H1 (cell line): ENCODE data around the gene SPTBN4. TPM values are rescaled to one million over a fixed set of nuclear protein-coding genes. Genes with fewer than 3 reads are reported as not detected.

ENCODE experiments used
- CTCF ChIA-PET: fragments of 300-600 bp; sonication (Branson Sonifier 250); formaldehyde crosslinking; loops from one replicate; lab custom pipeline; 2021; ENCODE audit not compliant: partially characterized antibody; lab: Charles Lee
- POLR2A ChIA-PET: fragments of 300-600 bp; sonication (Branson Sonifier 250); formaldehyde crosslinking; loops from one replicate; lab custom pipeline; 2021; ENCODE audit warnings: inconsistent platforms; ENCODE audit not compliant: partially characterized antibody; lab: Charles Lee
- DNase-seq, 2 experiments: peaks; one replicate each; pipeline versions ENCODE4 v3.0.0 to v3.0.0-alpha.2; 2010 to 2022; ENCODE audit warnings: low spot score in 2 of 2, low read depth in 1 of 2, mixed read lengths in 1 of 2
- FAIRE-seq: peaks from 2 replicates; lab custom pipeline; 2011; peaks lifted over from hg19 to GRCh38; lab: Jason Lieb, UNC
- H2AFZ ChIP-seq: 2 replicates; pipeline ENCODE4 v1.8.1; 2012; ENCODE audit warnings: low read length, inconsistent platforms
- H2AK5ac ChIP-seq: 2 replicates; pipeline ENCODE4 v1.6.1; 2013; ENCODE audit warnings: low read depth, low read length
- H2BK120ac ChIP-seq: replicated peaks from 2 replicates; pipeline ENCODE3; 2013; ENCODE audit warnings: low read depth, low read length, inconsistent platforms
- H2BK12ac ChIP-seq: 2 replicates; pipeline ENCODE4 v1.6.1; 2013; ENCODE audit warnings: low read depth, low read length
- H2BK15ac ChIP-seq: 2 replicates; pipeline ENCODE4 v1.6.1; 2013; ENCODE audit warnings: low read length
- H2BK20ac ChIP-seq: 2 replicates; pipeline ENCODE4 v1.6.1; 2013; ENCODE audit warnings: low read length
- H2BK5ac ChIP-seq: 2 replicates; pipeline ENCODE4 v1.6.1; 2013; ENCODE audit warnings: low read depth, low read length
- H3K14ac ChIP-seq: 2 replicates; pipeline ENCODE4 v1.6.1; 2013; ENCODE audit warnings: inconsistent platforms; ENCODE audit not compliant: insufficient read length
- H3K18ac ChIP-seq: 2 replicates; pipeline ENCODE4 v1.6.1; 2013; ENCODE audit warnings: low read length; ENCODE audit errors: extremely low read depth
- H3K23ac ChIP-seq: 2 replicates; pipeline ENCODE4 v1.6.1; 2013; ENCODE audit warnings: inconsistent platforms; ENCODE audit not compliant: insufficient read length
- H3K23me2 ChIP-seq: 2 replicates; pipeline ENCODE4 v1.6.1; 2013; ENCODE audit warnings: low read depth, low read length
- H3K27ac ChIP-seq: 2 replicates; pipeline ENCODE4 v1.6.1; 2011; ENCODE audit warnings: low read depth, low read length, inconsistent platforms
- H3K27me3 ChIP-seq, 4 experiments: replicated peaks in 1 of 4; 1 replicate in 1 of 4; 2 replicates in 3 of 4; pipeline versions ENCODE4 v1.6.1 to v1.8.1; 2011 to 2013; ENCODE audit warnings: low read length in 3 of 4, mild to moderate bottlenecking in 3 of 4, inconsistent platforms in 2 of 4, mixed read lengths in 2 of 4, moderate library complexity in 1 of 4; ENCODE audit not compliant: control insufficient read depth in 3 of 4, insufficient read depth in 3 of 4; ENCODE audit errors: extremely low read depth in 1 of 4
- H3K36me3 ChIP-seq, 4 experiments: 2 replicates each; pipeline versions ENCODE4 v1.6.1 to v1.8.1; 2011 to 2013; ENCODE audit warnings: mild to moderate bottlenecking in 4 of 4, low read length in 3 of 4, moderate library complexity in 2 of 4, control low read depth in 1 of 4, inconsistent platforms in 1 of 4; ENCODE audit not compliant: insufficient read depth in 4 of 4, control insufficient read depth in 2 of 4
- H3K4ac ChIP-seq: replicated peaks from 2 replicates; pipeline ENCODE3; 2013; ENCODE audit warnings: low read length, low read depth, mixed read lengths, inconsistent platforms; ENCODE audit not compliant: insufficient read length
- H3K4me1 ChIP-seq, 4 experiments: replicated peaks in 1 of 4; 1 replicate in 1 of 4; 2 replicates in 3 of 4; pipeline versions ENCODE4 v1.6.1 to v1.8.1; 2011 to 2013; ENCODE audit warnings: low read length in 3 of 4, inconsistent platforms in 2 of 4, mixed read lengths in 1 of 4; ENCODE audit not compliant: insufficient read depth in 4 of 4, control insufficient read depth in 3 of 4
- H3K4me2 ChIP-seq, 2 experiments: 2 replicates each; pipeline versions ENCODE4 v1.6.1 to v1.8.1; 2011 to 2013; ENCODE audit warnings: low read depth in 2 of 2, low read length in 2 of 2, control low read depth in 1 of 2, inconsistent platforms in 1 of 2, mild to moderate bottlenecking in 1 of 2; ENCODE audit not compliant: insufficient read depth in 1 of 2
- H3K4me3 ChIP-seq, 4 experiments: fragments of 200-600, 300-600 bp in 1 of 4; sonication (generic), shearing (Covaris generic), sonication (Bioruptor Twin) in 1 of 4; 2 replicates each; pipeline versions ENCODE4 v1.5.1 to v1.8.1; 2011 to 2016; ENCODE audit warnings: low read length in 4 of 4, low read depth in 3 of 4, control low read depth in 2 of 4, inconsistent platforms in 2 of 4, mild to moderate bottlenecking in 2 of 4, mixed read lengths in 1 of 4, moderate library complexity in 1 of 4; ENCODE audit not compliant: insufficient read depth in 2 of 4; ENCODE audit errors: extremely low read depth in 1 of 4
- H3K56ac ChIP-seq: replicated peaks from 2 replicates; pipeline ENCODE3; 2013; ENCODE audit warnings: low read depth, mild to moderate bottlenecking, mixed read lengths, low read length, inconsistent platforms; ENCODE audit not compliant: insufficient read length
- H3K79me1 ChIP-seq: 2 replicates; pipeline ENCODE4 v1.6.1; 2013; ENCODE audit warnings: low read depth, low read length, control low read depth
- H3K79me2 ChIP-seq, 2 experiments: 2 replicates each; pipeline versions ENCODE4 v1.6.1 to v1.8.1; 2012 to 2013; ENCODE audit warnings: low read length in 2 of 2, mild to moderate bottlenecking in 2 of 2, inconsistent platforms in 1 of 2; ENCODE audit not compliant: insufficient read depth in 2 of 2, control insufficient read depth in 1 of 2
- H3K9ac ChIP-seq, 4 experiments: replicated peaks in 1 of 4; 1 replicate in 1 of 4; 2 replicates in 3 of 4; pipeline versions ENCODE4 v1.6.1 to v1.8.1; 2011 to 2013; ENCODE audit warnings: low read depth in 3 of 4, low read length in 3 of 4, control low read depth in 2 of 4, mild to moderate bottlenecking in 2 of 4, moderate library complexity in 2 of 4, inconsistent platforms in 1 of 4; ENCODE audit errors: extremely low read depth in 1 of 4
- H3K9me3 ChIP-seq, 2 experiments: 2 replicates each; pipeline versions ENCODE4 v1.6.1 to v1.8.1; 2012 to 2013; ENCODE audit warnings: mild to moderate bottlenecking in 2 of 2, moderate library complexity in 2 of 2, control low read depth in 1 of 2, inconsistent platforms in 1 of 2, low read depth in 1 of 2, low read length in 1 of 2, mixed read lengths in 1 of 2; ENCODE audit not compliant: insufficient read depth in 2 of 2
- H4K20me1 ChIP-seq, 2 experiments: replicated peaks in 1 of 2; 2 replicates each; pipeline versions ENCODE3 to v1.8.1; 2011 to 2013; ENCODE audit warnings: inconsistent platforms in 2 of 2, low read length in 2 of 2, mild to moderate bottlenecking in 1 of 2; ENCODE audit not compliant: insufficient read depth in 2 of 2, control insufficient read depth in 1 of 2
- H4K5ac ChIP-seq: 2 replicates; pipeline ENCODE4 v1.6.1; 2013; ENCODE audit warnings: low read length, low read depth, mixed read lengths, inconsistent platforms; ENCODE audit not compliant: insufficient read length
- H4K8ac ChIP-seq: 2 replicates; pipeline ENCODE4 v1.8.0; 2013; ENCODE audit warnings: mild to moderate bottlenecking, moderate library complexity, low read length, inconsistent platforms; ENCODE audit not compliant: insufficient read depth; ENCODE audit errors: extremely low read depth
- H4K91ac ChIP-seq: replicated peaks from 2 replicates; pipeline ENCODE3; 2013; ENCODE audit warnings: low read length, mixed read lengths, inconsistent platforms; ENCODE audit not compliant: insufficient read length
- CHD2 ChIP-seq: IDR thresholded peaks from 2 replicates; pipeline ENCODE4 v1.6.1; 2012; ENCODE audit warnings: low read length, improper control_type of control experiment
- HDAC2 ChIP-seq, 2 experiments: fragments of 300-600 bp in 1 of 2; sonication (generic) in 1 of 2; IDR thresholded peaks; 2 replicates each; pipeline ENCODE4 v1.6.1; 2011 to 2012; ENCODE audit warnings: low read depth in 2 of 2, low read length in 2 of 2, mild to moderate bottlenecking in 2 of 2, moderate library complexity in 2 of 2, borderline replicate concordance in 1 of 2, inconsistent platforms in 1 of 2
- KDM5A ChIP-seq: fragments of 200-600 bp; IDR thresholded peaks from 2 replicates; pipeline ENCODE4 v1.7.1; 2012; ENCODE audit warnings: mild to moderate bottlenecking, low read length, inconsistent platforms, mixed read lengths
- RBBP5 ChIP-seq: IDR thresholded peaks from 2 replicates; pipeline ENCODE4 v1.7.1; 2012; ENCODE audit warnings: low read depth, mild to moderate bottlenecking, inconsistent platforms, low read length, moderate library complexity, borderline replicate concordance
- SP4 ChIP-seq: IDR thresholded peaks from 2 replicates; pipeline ENCODE4 v1.6.1; 2012; ENCODE audit warnings: low read length, inconsistent platforms
- WGBS, 2 experiments: shearing (Covaris generic) in 1 of 2; methylation state at CpG; one replicate each; pipeline versions ENCODE4 v1.1.6 to v1.1.7; 2013 to 2015; ENCODE audit warnings: low lambda C conversion rate in 2 of 2, mixed read lengths in 2 of 2, inconsistent platforms in 1 of 2, low coverage in 1 of 2, missing lambda C conversion rate in 1 of 2; ENCODE audit not compliant: insufficient replicate concordance in 2 of 2, insufficient coverage in 1 of 2, insufficient read length in 1 of 2; ENCODE audit errors: extremely low coverage in 1 of 2, missing lambda C conversion rate in 1 of 2; 5-methylcytosine and 5-hydroxymethylcytosine counted together
- polyA plus RNA-seq, 7 experiments: library from polyadenylated mRNA; depleted of rRNA in 3 of 7; stranded (reverse) in 5 of 7; unstranded in 2 of 7; fragments of >200 nt in 5 of 7; fragments of 200-250 nt in 2 of 7; gene quantifications; 1 replicate in 5 of 7; 2 replicates in 1 of 7; 4 replicates in 1 of 7; pipeline versions ENCODE4 v1.2.1 to v1.2.3, GENCODE V29; 2011 to 2013; ENCODE audit warnings: missing spikeins in 2 of 7, mixed read lengths in 2 of 7
- total RNA-seq: library from RNA; stranded (reverse); fragmentation: NEBNext Ultra II Directional; extraction: Animal tissue kit (Norgen Biotek cat#: 25700); gene quantifications from 2 replicates; pipeline ENCODE4 v1.2.1, GENCODE V29; 2021
- TF ChIP-seq, protein P1 (sequence below): IDR thresholded peaks from 2 replicates; pipeline ENCODE4 v1.6.1; 2011; ENCODE audit warnings: low read length, improper control_type of control experiment
- TF ChIP-seq, protein P2 (sequence below): IDR thresholded peaks from 2 replicates; pipeline ENCODE4 v1.6.1; 2012; ENCODE audit warnings: inconsistent platforms

The SPTBN4 gene
- total and polyA plus RNA-seq, 2 of the 8 experiments (the other 6 are each of a cell fraction or from before 2014, with no cell fraction given): 1.9 to 3.0 TPM

DNA sequence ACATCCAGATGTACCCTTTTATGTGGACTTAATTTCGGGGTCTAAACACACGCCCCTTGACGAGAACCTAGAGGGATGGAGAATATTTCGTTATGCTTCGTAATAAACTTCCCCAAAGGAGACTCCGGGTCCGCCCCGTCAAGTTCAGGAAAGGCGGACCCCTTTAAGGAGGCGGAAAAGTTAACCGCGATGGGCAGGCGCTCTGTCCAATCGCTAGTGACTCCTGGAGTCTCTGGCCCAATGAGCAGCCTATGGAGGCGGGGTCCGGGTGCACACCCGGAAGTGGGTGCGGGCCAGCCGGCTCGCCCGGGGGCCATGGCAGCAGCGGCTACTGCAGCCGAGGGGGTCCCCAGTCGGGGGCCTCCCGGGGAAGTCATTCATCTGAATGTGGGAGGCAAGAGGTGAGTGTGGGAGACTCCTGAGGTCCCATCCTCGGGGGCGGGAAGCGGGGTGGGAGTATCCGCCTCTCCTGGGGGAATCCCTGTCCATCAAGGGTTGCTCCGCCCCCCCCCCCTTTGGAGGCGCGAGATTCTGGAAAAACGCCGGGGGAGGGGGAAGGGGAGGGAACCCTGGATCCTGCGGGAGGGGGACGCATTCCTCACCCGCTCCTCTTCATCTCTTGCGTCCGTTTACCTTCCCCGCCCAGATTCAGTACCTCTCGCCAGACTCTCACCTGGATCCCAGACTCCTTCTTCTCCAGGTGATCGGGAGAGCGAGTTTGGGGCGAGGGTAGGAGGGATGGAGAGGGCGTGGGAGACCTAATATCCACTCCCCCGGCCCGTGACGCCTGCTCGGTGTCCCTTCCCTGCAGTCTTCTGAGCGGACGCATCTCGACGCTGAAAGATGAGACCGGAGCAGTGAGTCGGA lies 110.0 kb downstream of the SPTBN4 start, which contains the start of gene SHKBP1:
SHKBP1 (plus strand) TSS at position 289 of the 867 bp plus-strand sequence; CDS start at position 316, 27 bp downstream.
- peaks cover 2 to 18% (median 14%) of the 10 kb centered on the region in 4 experiments; a peak in 7 of 8 replicates for H3K36me3 ChIP-seq
- H2BK20ac ChIP-seq: no peak within 1 kb of the TSS
- no peak within 1 kb of the TSS for H3K23ac ChIP-seq
- peak within 1 kb of the TSS; percentile 84 for H4K91ac ChIP-seq
- peak within 1 kb of the TSS; percentile 85 for H3K18ac ChIP-seq
- H4K8ac ChIP-seq: peak within 1 kb of the TSS; percentile 69; the same call in 1 of the 2 replicates
- no peaks in the 10 kb centered on the region for H3K9me3 ChIP-seq
- peak within 1 kb of the TSS; percentile 2; the same call in 1 of the 2 replicates for H2BK12ac ChIP-seq
- H3K4ac ChIP-seq: peak within 1 kb of the TSS; percentile 23
- peak within 1 kb of the TSS; percentile 79 for H4K5ac ChIP-seq
- H3K27me3 ChIP-seq: no peaks in the 10 kb centered on the region
- peak within 1 kb of the TSS; percentile 37 for H3K56ac ChIP-seq
- H2AK5ac ChIP-seq: no peak within 1 kb of the TSS
- WGBS, 2 experiments: 4% methylated on average over 39 of the region's 55 CpGs; no CpG with 5 or more reads in 1 of the 2 experiments
- no peak within 1 kb of the TSS for H3K14ac ChIP-seq
- H3K27ac ChIP-seq: peak within 1 kb of the TSS; percentile 69
- FAIRE-seq (peak; percentile 32), DNase-seq (peak; percentile 80 to 97)
- peaks cover 11% of the 10 kb centered on the region; the same call in 1 of the 2 replicates for H3K23me2 ChIP-seq
- H2BK5ac ChIP-seq: peak within 1 kb of the TSS; percentile 45; the same call in 1 of the 2 replicates
- ChIA-PET CTCF (interaction anchor here (0.9 to 2.2 kb wide), 4 partner anchors 18 to 37 kb away, joined by 3 to 5 read pairs (median 4); no protein-coding TSS in a partner anchor), POLR2A (interaction anchor here (1.1 to 2.6 kb wide), 4 partner anchors 10 to 39 kb away, joined by 3 to 20 read pairs (median 4); no protein-coding TSS in a partner anchor)
- H3K4me1 ChIP-seq: peaks cover 2 to 8% (median 5%) of the 10 kb centered on the region in 4 experiments; a peak in 6 of 7 replicates
- no peaks in the 10 kb centered on the region for H3K79me2 ChIP-seq
- H3K9ac ChIP-seq: peak within 1 kb of the TSS; percentile 25 to 72 (median 66)
- H2AFZ ChIP-seq: peak within 1 kb of the TSS; percentile 74
- peak within 1 kb of the TSS; percentile 90 to 93 for H3K4me2 ChIP-seq
- no peak within 1 kb of the TSS for H2BK120ac ChIP-seq
- no peaks in the 10 kb centered on the region for H3K79me1 ChIP-seq
- H4K20me1 ChIP-seq: no peaks in the 10 kb centered on the region
- H2BK15ac ChIP-seq: 0 out of 2 replicates have a peak within 1 kb of the TSS, but pooled peaks have one; percentile 72
- peak within 1 kb of the TSS; percentile 67 to 96 (median 80) for H3K4me3 ChIP-seq
- no peak for TF ChIP-seq KDM5A
- peak; percentile 94 for TF ChIP-seq CHD2
- peak; percentile 80; the same call in 1 of the 2 replicates for TF ChIP-seq SP4
- no peak for TF ChIP-seq RBBP5
- TF ChIP-seq, protein P1, sequence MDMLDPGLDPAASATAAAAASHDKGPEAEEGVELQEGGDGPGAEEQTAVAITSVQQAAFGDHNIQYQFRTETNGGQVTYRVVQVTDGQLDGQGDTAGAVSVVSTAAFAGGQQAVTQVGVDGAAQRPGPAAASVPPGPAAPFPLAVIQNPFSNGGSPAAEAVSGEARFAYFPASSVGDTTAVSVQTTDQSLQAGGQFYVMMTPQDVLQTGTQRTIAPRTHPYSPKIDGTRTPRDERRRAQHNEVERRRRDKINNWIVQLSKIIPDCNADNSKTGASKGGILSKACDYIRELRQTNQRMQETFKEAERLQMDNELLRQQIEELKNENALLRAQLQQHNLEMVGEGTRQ: no peak
- TF ChIP-seq, protein P2, sequence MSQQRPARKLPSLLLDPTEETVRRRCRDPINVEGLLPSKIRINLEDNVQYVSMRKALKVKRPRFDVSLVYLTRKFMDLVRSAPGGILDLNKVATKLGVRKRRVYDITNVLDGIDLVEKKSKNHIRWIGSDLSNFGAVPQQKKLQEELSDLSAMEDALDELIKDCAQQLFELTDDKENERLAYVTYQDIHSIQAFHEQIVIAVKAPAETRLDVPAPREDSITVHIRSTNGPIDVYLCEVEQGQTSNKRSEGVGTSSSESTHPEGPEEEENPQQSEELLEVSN: no peak
- TF ChIP-seq HDAC2 (IDR thresholded peaks at IDR 0.05; ENCODE audit: borderline replicate concordance in 1 of 2, low read depth in 2 of 2, low read length in 2 of 2): peak; percentile 13 to 22; a peak in 1 of 4 replicates
